ENCODE measurements around the gene BORCS5.
"Not testable (repeated sequence)": the region's sequence is repeated elsewhere in the genome, so short reads cannot be mapped to it uniquely, and the experiment has no call there.

Gene BORCS5

GRCh38 chr12:12466157-12466556 lies 109.3 kb downstream of the BORCS5 start:
- DNase-seq, result no peak

- no peak for DNase-seq
Measured at GRCh38 chr12:12467264-12467663, 110.4 kb downstream of the BORCS5 start.

- DNase-seq, result no peak
Measured at GRCh38 chr12:12467688-12468261, 110.9 kb downstream of the BORCS5 start.

- DNase-seq, result no peak
Measured at GRCh38 chr12:12468575-12468974, 111.7 kb downstream of the BORCS5 start.

GRCh38 chr12:12469386-12469785 lies 112.5 kb downstream of the BORCS5 start:
- DNase-seq, result no peak

GRCh38 chr12:12470751-12471306 lies 114.0 kb downstream of the BORCS5 start:
- no peak for DNase-seq

- DNase-seq, result not testable (repeated sequence)
Measured at GRCh38 chr12:12471982-12472961, 115.4 kb downstream of the BORCS5 start.

- no peak for DNase-seq
Measured at GRCh38 chr12:12473223-12473622, 116.3 kb downstream of the BORCS5 start.

- no peak for DNase-seq
Measured at GRCh38 chr12:12474471-12474928, 117.6 kb downstream of the BORCS5 start.

GRCh38 chr12:12474931-12475795 lies 118.3 kb downstream of the BORCS5 start:
- no peak for DNase-seq

GRCh38 chr12:12476857-12477531 lies 120.1 kb downstream of the BORCS5 start:
- DNase-seq, result no peak

- no peak for DNase-seq
Measured at GRCh38 chr12:12477532-12477890, 120.6 kb downstream of the BORCS5 start.

GRCh38 chr12:12480074-12480473 lies 123.2 kb downstream of the BORCS5 start:
- no peak for DNase-seq

GRCh38 chr12:12481631-12482030 lies 124.8 kb downstream of the BORCS5 start:
- DNase-seq, result no peak

- DNase-seq, result no peak
Measured at GRCh38 chr12:12482150-12482761, 125.4 kb downstream of the BORCS5 start.

GRCh38 chr12:12482959-12483358 lies 126.1 kb downstream of the BORCS5 start:
- no peak for DNase-seq

GRCh38 chr12:12483438-12483837 lies 126.6 kb downstream of the BORCS5 start:
- DNase-seq, result no peak

- DNase-seq, result no peak
Measured at GRCh38 chr12:12486661-12487240, 129.9 kb downstream of the BORCS5 start.

- DNase-seq, result no peak
Measured at GRCh38 chr12:12487490-12487889, 130.6 kb downstream of the BORCS5 start.

- DNase-seq, result no peak
Measured at GRCh38 chr12:12488296-12488695, 131.4 kb downstream of the BORCS5 start.

GRCh38 chr12:12488823-12489550 lies 132.1 kb downstream of the BORCS5 start:
- DNase-seq, result no peak
